NCI-H446 treated with DMSO at 0.1 percent for 48 hours (cell line): ENCODE data around the gene IL17RC.
"Not testable (repeated sequence)": the region's sequence is repeated elsewhere in the genome, so short reads cannot be mapped to it uniquely, and the experiment has no call there.

Experiments
- DNase-seq: peaks from one replicate; lab custom pipeline; 2025; lab: John Stamatoyannopoulos, UW

The IL17RC gene

DNA sequence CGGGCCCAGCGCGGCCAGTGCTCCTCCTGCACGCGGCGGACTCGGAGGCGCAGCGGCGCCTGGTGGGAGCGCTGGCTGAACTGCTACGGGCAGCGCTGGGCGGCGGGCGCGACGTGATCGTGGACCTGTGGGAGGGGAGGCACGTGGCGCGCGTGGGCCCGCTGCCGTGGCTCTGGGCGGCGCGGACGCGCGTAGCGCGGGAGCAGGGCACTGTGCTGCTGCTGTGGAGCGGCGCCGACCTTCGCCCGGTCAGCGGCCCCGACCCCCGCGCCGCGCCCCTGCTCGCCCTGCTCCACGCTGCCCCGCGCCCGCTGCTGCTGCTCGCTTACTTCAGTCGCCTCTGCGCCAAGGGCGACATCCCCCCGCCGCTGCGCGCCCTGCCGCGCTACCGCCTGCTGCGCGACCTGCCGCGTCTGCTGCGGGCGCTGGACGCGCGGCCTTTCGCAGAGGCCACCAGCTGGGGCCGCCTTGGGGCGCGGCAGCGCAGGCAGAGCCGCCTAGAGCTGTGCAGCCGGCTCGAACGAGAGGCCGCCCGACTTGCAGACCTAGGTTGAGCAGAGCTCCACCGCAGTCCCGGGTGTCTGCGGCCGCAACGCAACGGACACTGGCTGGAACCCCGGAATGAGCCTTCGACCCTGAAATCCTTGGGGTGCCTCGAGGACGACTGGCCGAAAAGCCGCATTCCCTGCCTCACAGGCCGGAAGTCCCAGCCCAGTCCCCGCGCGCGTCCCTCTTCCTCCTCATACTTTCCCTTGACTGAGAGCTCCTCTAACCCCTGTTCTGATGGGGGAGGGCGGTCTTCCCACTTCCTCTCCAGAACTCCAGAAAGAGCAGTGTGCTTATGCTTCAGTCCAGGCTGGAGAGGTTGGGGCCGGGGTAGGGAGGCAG is 1.4 kb upstream of the IL17RC start:
- no peak for DNase-seq

DNA sequence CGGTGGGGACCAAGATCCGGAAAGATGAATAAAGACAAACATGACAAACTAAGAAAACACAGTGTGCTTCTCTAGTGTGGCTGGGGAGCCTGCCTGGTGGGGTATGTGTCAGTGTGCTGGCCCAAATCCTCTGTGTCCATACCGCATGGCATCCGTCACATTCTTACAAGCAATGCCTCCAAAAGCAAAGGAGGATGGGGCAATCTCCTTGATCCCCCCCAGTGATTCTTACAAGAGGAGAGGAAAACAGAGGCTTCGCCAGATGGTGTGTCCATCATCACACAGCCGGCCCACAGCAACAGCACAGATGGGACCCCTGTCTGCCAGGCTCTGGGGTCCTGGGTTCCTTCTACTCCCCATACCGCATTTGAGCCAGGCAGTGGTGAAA is 558 bp upstream of the IL17RC start:
- no peak for DNase-seq

DNA sequence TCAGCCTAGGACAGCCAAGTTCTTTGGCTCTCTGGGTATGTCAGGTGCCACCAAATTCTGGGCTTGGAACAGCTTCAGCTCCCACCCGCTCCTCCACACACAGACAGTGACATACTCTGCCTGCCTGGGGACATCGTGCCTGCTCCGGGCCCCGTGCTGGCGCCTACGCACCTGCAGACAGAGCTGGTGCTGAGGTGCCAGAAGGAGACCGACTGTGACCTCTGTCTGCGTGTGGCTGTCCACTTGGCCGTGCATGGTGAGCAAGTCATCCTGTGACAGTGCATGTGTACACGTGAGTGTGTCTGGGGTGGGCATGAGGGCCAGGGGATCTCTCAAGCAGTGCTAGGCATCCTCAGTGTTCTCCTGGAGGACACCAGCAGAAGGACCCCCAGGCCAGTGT is 922 bp downstream of the IL17RC start:
- DNase-seq: no peak

- DNase-seq: no peak
Measured at GRCh38 chr3:9918261-9919038, 1.6 kb downstream of the IL17RC start.

- no peak for DNase-seq
Measured at GRCh38 chr3:9928158-9928557, 11.3 kb downstream of the IL17RC start.

GRCh38 chr3:9930804-9931418 is 14.0 kb downstream of the IL17RC start:
- no peak for DNase-seq

DNA sequence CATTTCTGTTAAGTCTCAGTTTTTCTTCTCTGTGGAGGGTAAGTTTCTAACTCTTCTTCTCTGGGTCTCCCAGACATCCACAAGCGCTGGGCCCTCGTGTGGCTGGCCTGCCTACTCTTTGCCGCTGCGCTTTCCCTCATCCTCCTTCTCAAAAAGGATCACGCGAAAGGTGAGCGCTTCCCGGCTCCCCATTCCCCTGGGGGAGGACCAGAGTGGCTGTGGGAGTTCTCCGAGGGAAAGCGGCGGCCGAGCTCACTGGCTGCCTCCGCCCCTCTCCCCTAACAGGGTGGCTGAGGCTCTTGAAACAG is 15.6 kb downstream of the IL17RC start:
- DNase-seq: no peak

- peak; percentile 37 for DNase-seq
Measured at GRCh38 chr3:9932843-9933560, 16.1 kb downstream of the IL17RC start.

DNA sequence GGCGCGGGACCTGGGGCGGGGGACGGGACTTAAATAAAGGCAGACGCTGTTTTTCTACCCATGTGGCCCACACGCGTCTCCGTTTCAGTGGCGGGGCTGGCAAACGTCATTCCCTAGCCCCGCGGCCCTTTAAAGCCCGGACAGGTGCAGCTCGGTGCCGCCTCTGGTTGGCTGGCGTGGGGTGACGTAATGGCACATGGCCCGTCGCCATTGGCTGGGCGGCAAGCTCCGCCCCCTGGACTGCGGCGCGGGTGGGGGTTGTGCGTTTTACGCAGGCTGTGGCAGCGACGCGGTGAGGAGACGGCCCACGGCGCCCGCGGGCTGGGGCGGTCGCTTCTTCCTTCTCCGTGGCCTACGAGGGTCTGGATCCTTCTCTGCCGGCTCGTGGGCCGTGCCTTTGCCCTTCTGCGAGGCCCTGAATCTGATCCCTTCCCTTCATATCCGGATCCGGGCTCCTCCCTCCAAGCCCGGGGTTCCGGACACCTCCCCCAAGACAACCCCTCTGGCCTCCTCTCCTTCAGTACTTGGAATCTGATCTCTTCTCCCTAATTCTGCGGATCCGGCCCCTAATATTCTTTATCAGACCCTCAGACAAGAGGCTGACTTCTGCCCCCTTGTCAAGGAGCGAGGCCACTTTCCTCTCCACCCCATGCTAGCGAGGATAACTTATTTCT is 16.8 kb downstream of the IL17RC start, which contains the start of gene CRELD1:
Gene CRELD1, plus strand, starts transcription at position 274 of the 674 bp plus-strand sequence. CDS start 605 bp downstream, outside the sequence.
- DNase-seq: peak; percentile 85

GRCh38 chr3:9934235-9934621 is 17.3 kb downstream of the IL17RC start:
- DNase-seq: no peak

- DNase-seq: no peak
Measured at GRCh38 chr3:9934993-9935392, 18.1 kb downstream of the IL17RC start.

DNA sequence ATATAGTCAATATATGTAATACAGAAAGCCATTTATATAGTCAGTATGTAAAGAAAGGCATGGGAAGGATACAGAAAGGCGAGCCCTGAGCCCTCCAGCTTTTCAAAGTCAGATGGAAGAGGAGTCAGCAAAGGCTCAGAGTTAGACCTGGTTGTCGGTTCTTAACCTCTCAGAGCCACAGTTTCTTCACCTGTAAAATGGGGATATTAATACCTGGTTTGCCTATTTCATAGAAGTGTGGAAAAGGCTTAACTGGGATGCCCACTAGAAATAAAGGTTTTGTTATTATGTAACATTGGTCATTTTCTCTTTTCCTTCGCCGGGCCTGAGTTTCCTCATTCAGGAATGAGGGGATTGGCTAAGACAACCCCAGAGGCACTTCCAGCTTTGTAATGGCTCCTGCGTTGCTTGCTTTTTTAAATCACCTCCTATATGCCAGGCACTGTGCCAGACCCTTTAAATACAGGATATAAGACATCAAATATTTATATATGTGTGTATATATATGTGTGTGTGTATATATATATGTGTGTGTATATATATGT is 19.1 kb downstream of the IL17RC start:
- no peak for DNase-seq

- no peak for DNase-seq
Measured at GRCh38 chr3:9937486-9938238, 20.8 kb downstream of the IL17RC start.

GRCh38 chr3:9938966-9939365 is 22.1 kb downstream of the IL17RC start:
- no peak for DNase-seq

- DNase-seq: not testable (repeated sequence)
Measured at GRCh38 chr3:9939906-9940305, 23.0 kb downstream of the IL17RC start.

DNA sequence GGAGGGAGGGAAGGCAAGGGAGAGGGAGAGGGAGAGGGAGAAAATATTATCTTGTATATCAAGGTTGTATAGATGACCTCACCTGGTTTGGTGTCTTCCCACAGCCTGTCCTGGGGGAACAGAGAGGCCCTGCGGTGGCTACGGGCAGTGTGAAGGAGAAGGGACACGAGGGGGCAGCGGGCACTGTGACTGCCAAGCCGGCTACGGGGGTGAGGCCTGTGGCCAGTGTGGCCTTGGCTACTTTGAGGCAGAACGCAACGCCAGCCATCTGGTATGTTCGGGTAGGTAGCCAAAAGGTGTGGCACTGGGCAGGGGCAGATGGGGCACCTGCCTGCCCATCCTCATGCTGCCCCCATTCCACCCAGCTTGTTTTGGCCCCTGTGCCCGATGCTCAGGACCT is 23.8 kb downstream of the IL17RC start:
- no peak for DNase-seq

GRCh38 chr3:9942164-9942563 is 25.3 kb downstream of the IL17RC start:
- DNase-seq: no peak

DNA sequence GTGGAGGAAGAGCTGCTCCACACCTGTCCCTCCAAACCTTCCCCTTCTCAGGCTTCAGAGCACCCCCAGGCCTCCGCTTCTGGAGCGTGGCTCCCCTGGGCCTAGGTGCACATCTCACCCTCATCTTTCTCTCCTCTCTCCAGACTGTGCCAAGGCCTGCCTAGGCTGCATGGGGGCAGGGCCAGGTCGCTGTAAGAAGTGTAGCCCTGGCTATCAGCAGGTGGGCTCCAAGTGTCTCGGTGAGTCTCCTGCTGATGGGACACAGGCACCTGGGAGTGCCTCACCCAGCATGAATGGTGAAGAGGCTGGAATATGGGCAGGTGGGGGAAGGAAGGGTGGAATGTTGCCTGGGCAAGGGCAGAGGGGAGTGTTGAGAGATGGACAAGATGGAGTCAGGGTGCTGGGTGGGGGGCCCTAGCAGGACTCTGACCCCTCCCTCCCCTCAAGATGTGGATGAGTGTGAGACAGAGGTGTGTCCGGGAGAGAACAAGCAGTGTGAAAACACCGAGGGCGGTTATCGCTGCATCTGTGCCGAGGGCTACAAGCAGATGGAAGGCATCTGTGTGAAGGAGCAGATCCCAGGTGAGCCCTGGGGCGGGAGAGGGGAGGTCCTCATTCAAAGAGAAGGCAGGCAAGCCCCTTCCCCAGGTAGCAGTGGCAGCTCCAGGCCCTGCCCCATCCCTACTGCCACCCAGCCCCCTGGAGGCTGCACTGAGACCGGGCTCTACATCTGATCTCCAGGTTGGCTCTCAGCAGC is 26.2 kb downstream of the IL17RC start:
- DNase-seq: no peak

GRCh38 chr3:9944271-9944670 is 27.4 kb downstream of the IL17RC start:
- DNase-seq: no peak

- no peak for DNase-seq
Measured at GRCh38 chr3:9945358-9945757, 28.5 kb downstream of the IL17RC start.
